ENCODE results near the gene ZNF462.

- TF ChIP-seq CTCF (IDR thresholded peaks at IDR 0.05) (no peak), POLR2A (IDR thresholded peaks at IDR 0.05) (no peak)
Measured at GRCh38 chr9:106964822-106965525, 102.0 kb downstream of the ZNF462 start.
